ENCODE data around the gene FADS3. TPM values are rescaled to one million over a fixed set of nuclear protein-coding genes. Genes with fewer than 3 reads are reported as not detected.

Gene FADS3
- total and polyA plus RNA-seq, 2 of the 4 experiments (the other 2 are of a cell fraction), result 54.5 to 110 TPM

GRCh38 chr11:61903845-61904244 lies 12.5 kb upstream of the FADS3 start:
- Histone ChIP-seq H4K5ac (ENCODE audit: low read depth, low read length) (no peak overlapping the region), H3K23ac (ENCODE audit: low read depth, low read length) (no peak overlapping the region), H4K91ac (ENCODE audit: insufficient read depth, low read depth, low read length) (no peak overlapping the region), H2AK5ac (ENCODE audit: low read depth, low read length) (no peak overlapping the region), H2BK5ac (ENCODE audit: low read depth, low read length, poor library complexity, severe bottlenecking) (no peak overlapping the region), H3K27ac (ENCODE audit: insufficient read depth, low read length) (no peak overlapping the region), H3K4me1 (ENCODE audit: control insufficient read depth, insufficient read depth, low read length) (no peaks in the 10 kb centered on the region), H4K20me1 (ENCODE audit: insufficient read depth, low read length) (no peaks in the 10 kb centered on the region), H3K36me3 (ENCODE audit: control insufficient read depth, insufficient read depth, low read length) (peaks cover 1% of the 10 kb centered on the region; the same call in 1 of the 2 replicates), H3K4me2 (ENCODE audit: low read depth, low read length) (no peak overlapping the region), H4K8ac (ENCODE audit: low read depth in 2 of 2, low read length in 2 of 2) (no peak overlapping the region), H3K9me3 (ENCODE audit: control insufficient read depth, insufficient read depth, low read length) (no peaks in the 10 kb centered on the region), H2BK15ac (ENCODE audit: low read depth, low read length) (no peak overlapping the region), H3K9me1 (ENCODE audit: insufficient read depth, low read length) (no peaks in the 10 kb centered on the region), H2BK20ac (ENCODE audit: low read depth, low read length) (no peak overlapping the region), H3K79me1 (ENCODE audit: low read depth in 1 of 2, low read length in 2 of 2) (no peaks in the 10 kb centered on the region), H3K9ac (ENCODE audit: low read depth, low read length) (no peak overlapping the region), H3K4me3 (ENCODE audit: insufficient read depth, low read depth, low read length) (no peak overlapping the region), H3K4ac (ENCODE audit: low read depth, low read length) (no peak overlapping the region), H2BK120ac (ENCODE audit: low read depth, low read length) (no peak overlapping the region), H2AFZ (replicated peaks; ENCODE audit: low read length, poor library complexity) (no peak overlapping the region), H3K18ac (ENCODE audit: low read depth, low read length) (no peak overlapping the region), H2AK9ac (replicated peaks; ENCODE audit: low read depth, low read length, poor library complexity) (no peak overlapping the region), H3K14ac (replicated peaks; ENCODE audit: low read depth, low read length) (no peak overlapping the region), H3K56ac (ENCODE audit: extremely low read depth, insufficient read depth, low read length) (no peak overlapping the region), H3K27me3 (ENCODE audit: control insufficient read depth, insufficient read depth, low read length) (no peaks in the 10 kb centered on the region)
- DNase-seq (no peak), ATAC-seq (ENCODE audit: low read depth) (no peak)
- POLR2A ChIA-PET (ENCODE audit: unreplicated experiment), result no interaction called here
- intact Hi-C loops (cut with micrococcal nuclease) (no loop called here), in situ Hi-C loops (cut with MboI; ENCODE audit: low sequenced_read_pairs) (no loop called here), dilution Hi-C loops (cut with HindIII; ENCODE audit: low sequenced_read_pairs, unreplicated experiment) (no loop called here)
- WGBS, 2 experiments (ENCODE audit: extremely low coverage in 2 of 2, insufficient read length in 1 of 2), result 100% methylated on average over 1 of the region's 3 CpGs; no CpG with 5 or more reads in 1 of the 2 experiments
- BruUV-seq (replicated peaks), result no TSS peak
- TF ChIP-seq FOS (IDR thresholded peaks at IDR 0.05; ENCODE audit: low read depth, low read length) (no peak), MAZ (IDR thresholded peaks at IDR 0.05; ENCODE audit: borderline replicate concordance, low read depth, low read length) (no peak), MXI1 (IDR thresholded peaks at IDR 0.05; ENCODE audit: borderline replicate concordance, low read depth, low read length) (no peak), NFE2L2 (IDR thresholded peaks at IDR 0.05; ENCODE audit: low read depth, low read length) (no peak), POLR2A (IDR thresholded peaks at IDR 0.05; ENCODE audit: low read depth, low read length) (no peak), RFX5 (IDR thresholded peaks at IDR 0.05; ENCODE audit: low read depth, low read length) (no peak), CTCF (conservative IDR thresholded peaks at IDR 0.05; ENCODE audit: low read depth, low read length) (no peak), SMC3 (IDR thresholded peaks at IDR 0.05; ENCODE audit: low read depth, low read length) (no peak), MAFK (IDR thresholded peaks at IDR 0.05; ENCODE audit: low read depth, low read length) (no peak), CHD1 (IDR thresholded peaks at IDR 0.05; ENCODE audit: low read depth, low read length) (no peak), USF2 (IDR thresholded peaks at IDR 0.05; ENCODE audit: low read depth, low read length) (no peak), RAD21 (IDR thresholded peaks at IDR 0.05; ENCODE audit: low read length) (no peak), CEBPB (IDR thresholded peaks at IDR 0.05; ENCODE audit: low read depth, low read length) (no peak), BHLHE40 (IDR thresholded peaks at IDR 0.05; ENCODE audit: low read depth, low read length) (no peak), RCOR1 (IDR thresholded peaks at IDR 0.05; ENCODE audit: insufficient replicate concordance, low read length) (no peak), ELK1 (IDR thresholded peaks at IDR 0.05; ENCODE audit: borderline replicate concordance, low read depth, low read length) (no peak)
- CTCF ChIA-PET, result interaction anchor here (3.7 kb wide), 1 partner anchor 178 kb away, joined by 13 read pairs; no protein-coding TSS in a partner anchor
